Activated CD8-positive, alpha-beta T cell treated with anti-CD3 and anti-CD28 coated beads for 36 hours (primary cell): Measurements from ENCODE around the gene SLC44A5. TPM values are rescaled to one million over a fixed set of nuclear protein-coding genes. Genes with fewer than 3 reads are reported as not detected.

ENCODE experiments used
- ATAC-seq: fragments of 200-7000 bp; cut with Tn5 transposase; one replicate; pipeline ENCODE4 v1.10.0; 2021; ENCODE audit warnings: mild to moderate bottlenecking, moderate library complexity
- CTCF ChIA-PET: fragments of 350-600 bp; sonication (Branson Sonifier 250); formaldehyde crosslinking; loops from one replicate; lab custom pipeline; 2021; ENCODE audit warnings: antibody characterized with exemption; lab: Charles Lee
- POLR2A ChIA-PET: fragments of 350-600 bp; sonication (Branson Sonifier 250); formaldehyde crosslinking; loops from one replicate; lab custom pipeline; 2021; ENCODE audit warnings: antibody characterized with exemption; lab: Charles Lee
- DNase-seq: peaks from one replicate; pipeline ENCODE4 v3.0.0-alpha.2; 2020
- H3K27ac Mint-ChIP-seq: one replicate; pipeline ENCODE4 v1.8.0; 2021; ENCODE audit warnings: mild to moderate bottlenecking, mixed read lengths
- H3K27me3 Mint-ChIP-seq: one replicate; pipeline ENCODE4 v1.8.0; 2021; ENCODE audit warnings: mixed read lengths
- H3K36me3 Mint-ChIP-seq: one replicate; pipeline ENCODE4 v1.8.0; 2021; ENCODE audit warnings: low read depth, mixed read lengths
- H3K4me1 Mint-ChIP-seq: one replicate; pipeline ENCODE4 v1.8.0; 2021; ENCODE audit warnings: low read depth, mixed read lengths
- H3K4me3 Mint-ChIP-seq: one replicate; pipeline ENCODE4 v1.8.0; 2021; ENCODE audit warnings: mild to moderate bottlenecking, moderate library complexity, mixed read lengths
- H3K9me3 Mint-ChIP-seq: one replicate; pipeline ENCODE4 v1.8.0; 2021; ENCODE audit warnings: mixed read lengths
- CTCF ChIP-seq: fragments of 200-600 bp; IDR thresholded peaks from one replicate; pipeline ENCODE4 v1.8.0; 2022; ENCODE audit warnings: antibody characterized with exemption, mild to moderate bottlenecking
- intact Hi-C: fragments of 100-400 bp; cut with micrococcal nuclease; formaldehyde crosslinking; loops from one replicate; pipeline ENCODE4 v1.10.0; 2022
- total RNA-seq, 2 experiments: library from RNA; stranded (reverse); gene quantifications; one replicate each; pipeline ENCODE4 v1.2.3, GENCODE V29; 2021

The SLC44A5 gene
- total RNA-seq, 2 experiments from 2014 or later = 0.11 to 0.22 TPM

GRCh38 chr1:75174031-75174760, 436.7 kb downstream of the SLC44A5 start:
- no peak for ATAC-seq
- no peak for DNase-seq
- no peaks in the 10 kb centered on the region for H3K4me1 Mint-ChIP-seq
- H3K27ac Mint-ChIP-seq = no peak overlapping the region
- CTCF ChIA-PET = no interaction called here
- no peaks in the 10 kb centered on the region for H3K36me3 Mint-ChIP-seq
- H3K27me3 Mint-ChIP-seq = no peaks in the 10 kb centered on the region
- no peak overlapping the region for H3K4me3 Mint-ChIP-seq
- peaks cover 5% of the 10 kb centered on the region for H3K9me3 Mint-ChIP-seq
- POLR2A ChIA-PET = no interaction called here
- intact Hi-C loops = no loop called here
- TF ChIP-seq CTCF = no peak

GRCh38 chr1:75172556-75172955, 438.4 kb downstream of the SLC44A5 start:
- Mint-ChIP-seq H3K36me3 (no peaks in the 10 kb centered on the region), H3K4me3 (no peak overlapping the region), H3K27me3 (no peaks in the 10 kb centered on the region), H3K4me1 (no peaks in the 10 kb centered on the region), H3K9me3 (peaks cover 5% of the 10 kb centered on the region), H3K27ac (no peak overlapping the region)
- ChIA-PET POLR2A (no interaction called here), CTCF (no interaction called here)
- intact Hi-C loops = no loop called here
- TF ChIP-seq CTCF = no peak
- DNase-seq (no peak), ATAC-seq (no peak)

- Mint-ChIP-seq H3K4me1 (no peaks in the 10 kb centered on the region), H3K4me3 (no peak overlapping the region), H3K9me3 (peaks cover 5% of the 10 kb centered on the region), H3K36me3 (no peaks in the 10 kb centered on the region), H3K27ac (no peak overlapping the region), H3K27me3 (no peaks in the 10 kb centered on the region)
- intact Hi-C loops = no loop called here
- ATAC-seq = no peak
- ChIA-PET POLR2A (no interaction called here), CTCF (no interaction called here)
- no peak for TF ChIP-seq CTCF
- no peak for DNase-seq
These were observed 439.0 kb downstream of the SLC44A5 start for GRCh38 chr1:75171876-75172275.

DNA sequence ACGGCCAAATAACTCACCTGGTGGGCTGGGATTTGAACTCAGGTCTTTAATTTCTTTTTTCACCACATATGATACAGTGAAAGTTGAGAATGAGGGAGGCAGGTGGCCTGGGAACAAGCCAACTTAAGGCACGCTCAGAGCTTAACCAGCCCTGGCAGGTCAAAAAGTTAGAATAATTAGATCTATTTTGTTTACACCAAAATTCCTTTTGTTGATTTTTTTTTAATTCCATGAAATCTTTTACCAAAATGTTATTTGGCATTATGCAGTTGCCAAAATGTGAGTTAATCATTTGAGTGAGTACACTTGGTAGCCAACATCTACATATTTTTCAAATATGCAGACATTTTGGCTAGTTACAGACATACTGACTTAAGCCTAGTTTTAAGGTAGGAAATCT, 439.9 kb downstream of the SLC44A5 start:
- H3K36me3 Mint-ChIP-seq = no peaks in the 10 kb centered on the region
- DNase-seq (no peak), ATAC-seq (no peak)
- intact Hi-C loops = no loop called here
- no peaks in the 10 kb centered on the region for H3K27me3 Mint-ChIP-seq
- no peak for TF ChIP-seq CTCF
- H3K9me3 Mint-ChIP-seq = peaks cover 5% of the 10 kb centered on the region
- ChIA-PET CTCF (no interaction called here), POLR2A (no interaction called here)
- H3K4me1 Mint-ChIP-seq = no peaks in the 10 kb centered on the region
- no peak overlapping the region for H3K27ac Mint-ChIP-seq
- H3K4me3 Mint-ChIP-seq = no peak overlapping the region

GRCh38 chr1:75170011-75170410, 440.9 kb downstream of the SLC44A5 start:
- POLR2A ChIA-PET = no interaction called here
- Mint-ChIP-seq H3K27ac (no peak overlapping the region), H3K27me3 (no peaks in the 10 kb centered on the region), H3K36me3 (no peaks in the 10 kb centered on the region), H3K4me3 (no peak overlapping the region), H3K9me3 (peaks cover 2% of the 10 kb centered on the region), H3K4me1 (no peaks in the 10 kb centered on the region)
- no peak for TF ChIP-seq CTCF
- DNase-seq (no peak), ATAC-seq (no peak)
- CTCF ChIA-PET = no interaction called here
- intact Hi-C loops = no loop called here
